ENCODE measurements around the gene CAPN13. TPM values are rescaled to one million over a fixed set of nuclear protein-coding genes. Genes with fewer than 3 reads are reported as not detected.

The CAPN13 gene
- total RNA-seq, 1 experiment from 2014 or later, result 5.7 TPM

GRCh38 chr2:30730736-30731647 lies 76.3 kb downstream of the CAPN13 start:
- Histone ChIP-seq H3K79me1 (ENCODE audit: insufficient read depth, low read depth, low read length, poor library complexity, severe bottlenecking) (no peaks in the 10 kb centered on the region), H4K8ac (replicated peaks; ENCODE audit: insufficient read length, low read depth, low read length) (no peak overlapping the region), H2AK5ac (ENCODE audit: insufficient read length, low read length) (no peak overlapping the region), H3K27ac (ENCODE audit: insufficient read length, low read depth, low read length) (no peak overlapping the region), H2BK20ac (ENCODE audit: low read depth, low read length, poor library complexity, severe bottlenecking) (no peak overlapping the region), H2BK5ac (ENCODE audit: insufficient read length, low read length) (no peak overlapping the region), H3K4me1 (ENCODE audit: insufficient read depth, low read length) (no peaks in the 10 kb centered on the region), H3K4ac (ENCODE audit: low read depth, low read length) (no peak overlapping the region), H3K23me2 (ENCODE audit: insufficient read length, low read depth, low read length, poor library complexity, severe bottlenecking) (no peaks in the 10 kb centered on the region), H3K23ac (ENCODE audit: insufficient read length, low read depth, low read length) (no peak overlapping the region), H2BK15ac (ENCODE audit: low read depth, low read length) (no peak overlapping the region), H4K20me1 (ENCODE audit: control insufficient read depth, insufficient read depth, insufficient read length) (no peaks in the 10 kb centered on the region), H4K91ac (ENCODE audit: insufficient read length, low read depth, low read length) (no peak overlapping the region), H2AFZ (ENCODE audit: low read length) (no peak overlapping the region), H3K56ac (ENCODE audit: insufficient read length, low read depth, low read length) (no peak overlapping the region), H3K79me2 (ENCODE audit: insufficient read depth, low read length) (no peaks in the 10 kb centered on the region), H4K5ac (ENCODE audit: insufficient read length, low read depth, low read length) (no peak overlapping the region), H3K14ac (ENCODE audit: insufficient read depth, low read length) (no peak overlapping the region; the same call in 1 of the 2 replicates), H2BK12ac (ENCODE audit: insufficient read length, low read depth, low read length) (no peak overlapping the region), H2BK120ac (ENCODE audit: low read depth, low read length, poor library complexity, severe bottlenecking) (no peak overlapping the region), H3T11ph (ENCODE audit: low read length) (no peak overlapping the region), H3K9me3 (ENCODE audit: control insufficient read depth, low read depth, low read length) (no peaks in the 10 kb centered on the region), H3K9ac (ENCODE audit: extremely low read depth, insufficient read length, low read length) (no peak overlapping the region), H3K4me2 (ENCODE audit: insufficient read depth, insufficient read length, low read length) (no peak overlapping the region), H3K27me3 (ENCODE audit: insufficient read depth, low read length) (no peaks in the 10 kb centered on the region), H3K18ac (ENCODE audit: insufficient read length, low read depth, low read length) (no peak overlapping the region)
- 0 out of 5 replicates have a peak, but pooled peaks cover 0 to 1% of the 10 kb centered on the region in 2 experiments for H3K9me3 Mint-ChIP-seq
- H3K4me3 Mint-ChIP-seq, result no peak overlapping the region
- TF ChIP-seq CTCF (conservative IDR thresholded peaks at IDR 0.05), result no peak
- peaks cover 2% of the 10 kb centered on the region; the same call in 1 of the 2 replicates for H3K27me3 Mint-ChIP-seq (ENCODE audit: low read depth)
- peaks cover 9 to 13% of the 10 kb centered on the region in 2 experiments; a peak in 3 of 4 replicates for H3K4me1 Mint-ChIP-seq
- H3K36me3 Mint-ChIP-seq (ENCODE audit: insufficient read depth in 1 of 3, low read depth in 3 of 3), result no peaks in the 10 kb centered on the region
- WGBS (ENCODE audit: extremely low coverage, insufficient read length, low lambda C conversion rate), result no CpG with 5 or more reads among the region's 16 CpGs
- no peak for DNase-seq
- no peak overlapping the region for H3K27ac Mint-ChIP-seq
